ENCODE results near the gene SMCHD1. TPM values are rescaled to one million over a fixed set of nuclear protein-coding genes. Genes with fewer than 3 reads are reported as not detected.
"Not testable (repeated sequence)": the region's sequence is repeated elsewhere in the genome, so short reads cannot be mapped to it uniquely, and the experiment has no call there.

SMCHD1 gene
- total and polyA plus RNA-seq, 2 donors (not counting 1 experiment from before 2014, with no cell fraction given), result 54.2 to 380 TPM

GRCh38 chr18:2826581-2826980 is 171.1 kb downstream of the SMCHD1 start:
- H3K4me3 Mint-ChIP-seq, result no peak overlapping the region
- Histone ChIP-seq H4K20me1 (ENCODE audit: control insufficient read depth, insufficient read depth, low read length, poor library complexity, severe bottlenecking) (no peaks in the 10 kb centered on the region), H3K4me3 (ENCODE audit: control extremely low read depth in 1 of 5, extremely low read depth in 1 of 5, insufficient read depth in 1 of 5, low read depth in 2 of 5, low read length in 4 of 5) (no peak overlapping the region), H3K9me3 (ENCODE audit: control extremely low read depth in 1 of 3, control insufficient read depth in 2 of 3, insufficient read depth in 1 of 3, low read length in 2 of 3) (peaks cover 0 to 10% (median 0%) of the 10 kb centered on the region in 3 donors), H3K4me2 (replicated peaks; ENCODE audit: low read depth, low read length, poor library complexity, severe bottlenecking) (no peak overlapping the region), H2AFZ (ENCODE audit: insufficient read depth, low read depth, low read length, poor library complexity, severe bottlenecking) (no peak overlapping the region), H3K36me3 (replicated peaks in 1 of 2; ENCODE audit: control extremely low read depth in 1 of 2, control insufficient read depth in 1 of 2, extremely low read depth in 1 of 2, insufficient read depth in 2 of 2, low read length in 1 of 2) (no peaks in the 10 kb centered on the region), H3K79me2 (ENCODE audit: control insufficient read depth, insufficient read depth, low read length) (no peaks in the 10 kb centered on the region), H3K27ac (ENCODE audit: low read length in 2 of 2) (no peak overlapping the region), H3K27me3 (replicated peaks in 1 of 4; ENCODE audit: control extremely low read depth in 1 of 4, control insufficient read depth in 3 of 4, insufficient read depth in 4 of 4, low read length in 3 of 4) (no peaks in the 10 kb centered on the region), H3K9ac (ENCODE audit: low read length) (no peak overlapping the region), H3K4me1 (ENCODE audit: control insufficient read depth in 2 of 2, insufficient read depth in 2 of 2, low read length in 2 of 2) (no peaks in the 10 kb centered on the region)
- H3K4me1 Mint-ChIP-seq, result no peaks in the 10 kb centered on the region
- H3K27ac Mint-ChIP-seq, result no peak overlapping the region
- TF ChIP-seq, protein P1, sequence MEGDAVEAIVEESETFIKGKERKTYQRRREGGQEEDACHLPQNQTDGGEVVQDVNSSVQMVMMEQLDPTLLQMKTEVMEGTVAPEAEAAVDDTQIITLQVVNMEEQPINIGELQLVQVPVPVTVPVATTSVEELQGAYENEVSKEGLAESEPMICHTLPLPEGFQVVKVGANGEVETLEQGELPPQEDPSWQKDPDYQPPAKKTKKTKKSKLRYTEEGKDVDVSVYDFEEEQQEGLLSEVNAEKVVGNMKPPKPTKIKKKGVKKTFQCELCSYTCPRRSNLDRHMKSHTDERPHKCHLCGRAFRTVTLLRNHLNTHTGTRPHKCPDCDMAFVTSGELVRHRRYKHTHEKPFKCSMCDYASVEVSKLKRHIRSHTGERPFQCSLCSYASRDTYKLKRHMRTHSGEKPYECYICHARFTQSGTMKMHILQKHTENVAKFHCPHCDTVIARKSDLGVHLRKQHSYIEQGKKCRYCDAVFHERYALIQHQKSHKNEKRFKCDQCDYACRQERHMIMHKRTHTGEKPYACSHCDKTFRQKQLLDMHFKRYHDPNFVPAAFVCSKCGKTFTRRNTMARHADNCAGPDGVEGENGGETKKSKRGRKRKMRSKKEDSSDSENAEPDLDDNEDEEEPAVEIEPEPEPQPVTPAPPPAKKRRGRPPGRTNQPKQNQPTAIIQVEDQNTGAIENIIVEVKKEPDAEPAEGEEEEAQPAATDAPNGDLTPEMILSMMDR (IDR thresholded peaks at IDR 0.05), result no peak
- TF ChIP-seq EZH2 (IDR thresholded peaks at IDR 0.05; ENCODE audit: borderline replicate concordance, insufficient read depth, low read depth, low read length, poor library complexity, severe bottlenecking), result no peak
- DNase-seq (no peak), ATAC-seq (ENCODE audit: low read depth) (no peak)
- 91% methylated on average over 9 of the region's 10 CpGs for WGBS (ENCODE audit: insufficient coverage)
- peaks cover 2% of the 10 kb centered on the region for H3K9me3 Mint-ChIP-seq (ENCODE audit: insufficient read depth)
- no peaks in the 10 kb centered on the region for H3K27me3 Mint-ChIP-seq
- ChIA-PET POLR2A (no interaction called here), CTCF (no interaction called here)
- intact Hi-C loops (cut with micrococcal nuclease), result no loop called here

DNA sequence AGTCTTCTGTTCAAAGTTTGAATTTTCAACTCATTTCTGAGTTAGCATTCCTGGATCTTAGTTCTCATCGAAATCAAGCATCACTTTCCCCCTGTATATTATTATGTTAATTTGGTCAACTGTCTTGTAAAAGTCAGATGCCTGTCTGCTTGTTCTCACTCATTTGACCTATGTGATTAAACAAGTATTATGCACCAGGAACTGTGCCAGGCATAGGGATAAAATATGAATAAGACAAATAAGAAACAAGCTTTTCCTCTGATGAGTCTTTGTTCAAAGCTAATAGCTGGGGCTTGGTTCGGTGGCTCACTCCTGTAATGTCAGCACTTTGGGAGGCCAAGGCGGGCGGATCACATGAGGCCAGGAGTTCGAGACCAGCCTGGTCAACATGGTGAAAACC is 171.5 kb downstream of the SMCHD1 start:
- Histone ChIP-seq H3K9me3 (ENCODE audit: control extremely low read depth in 1 of 3, control insufficient read depth in 2 of 3, insufficient read depth in 1 of 3, low read length in 2 of 3) (peaks cover 0 to 10% (median 0%) of the 10 kb centered on the region in 3 donors), H3K9ac (ENCODE audit: low read length) (no peak overlapping the region), H3K4me2 (replicated peaks; ENCODE audit: low read depth, low read length, poor library complexity, severe bottlenecking) (no peak overlapping the region), H3K79me2 (ENCODE audit: control insufficient read depth, insufficient read depth, low read length) (no peaks in the 10 kb centered on the region), H3K27ac (ENCODE audit: low read length in 2 of 2) (no peak overlapping the region), H3K4me1 (ENCODE audit: control insufficient read depth in 2 of 2, insufficient read depth in 2 of 2, low read length in 2 of 2) (no peaks in the 10 kb centered on the region), H4K20me1 (ENCODE audit: control insufficient read depth, insufficient read depth, low read length, poor library complexity, severe bottlenecking) (no peaks in the 10 kb centered on the region), H3K27me3 (replicated peaks in 1 of 4; ENCODE audit: control extremely low read depth in 1 of 4, control insufficient read depth in 3 of 4, insufficient read depth in 4 of 4, low read length in 3 of 4) (no peaks in the 10 kb centered on the region), H3K36me3 (replicated peaks in 1 of 2; ENCODE audit: control extremely low read depth in 1 of 2, control insufficient read depth in 1 of 2, extremely low read depth in 1 of 2, insufficient read depth in 2 of 2, low read length in 1 of 2) (no peaks in the 10 kb centered on the region), H2AFZ (ENCODE audit: insufficient read depth, low read depth, low read length, poor library complexity, severe bottlenecking) (no peak overlapping the region), H3K4me3 (ENCODE audit: control extremely low read depth in 1 of 5, extremely low read depth in 1 of 5, insufficient read depth in 1 of 5, low read depth in 2 of 5, low read length in 4 of 5) (no peak overlapping the region)
- ChIA-PET POLR2A (no interaction called here), CTCF (no interaction called here)
- no peaks in the 10 kb centered on the region for H3K4me1 Mint-ChIP-seq
- no peak overlapping the region for H3K4me3 Mint-ChIP-seq
- TF ChIP-seq, protein P1 (IDR thresholded peaks at IDR 0.05), result no peak
- no peak for TF ChIP-seq EZH2 (IDR thresholded peaks at IDR 0.05; ENCODE audit: borderline replicate concordance, insufficient read depth, low read depth, low read length, poor library complexity, severe bottlenecking)
- no peaks in the 10 kb centered on the region for H3K27me3 Mint-ChIP-seq
- ATAC-seq (ENCODE audit: low read depth) (no peak), DNase-seq (no peak)
- 100% methylated on average over 2 of the region's 5 CpGs for WGBS (ENCODE audit: insufficient coverage)
- no peak overlapping the region for H3K27ac Mint-ChIP-seq
- peaks cover 2% of the 10 kb centered on the region for H3K9me3 Mint-ChIP-seq (ENCODE audit: insufficient read depth)
- intact Hi-C loops (cut with micrococcal nuclease), result no loop called here

- H3K9me3 ChIP-seq (ENCODE audit: control extremely low read depth in 1 of 3, control insufficient read depth in 2 of 3, insufficient read depth in 1 of 3, low read length in 2 of 3); H3K27ac ChIP-seq (ENCODE audit: low read length in 2 of 2); H3K27me3 Mint-ChIP-seq; H2AFZ ChIP-seq (ENCODE audit: insufficient read depth, low read depth, low read length, poor library complexity, severe bottlenecking); H3K27me3 ChIP-seq (replicated peaks in 1 of 4; ENCODE audit: control extremely low read depth in 1 of 4, control insufficient read depth in 3 of 4, insufficient read depth in 4 of 4, low read length in 3 of 4); H3K27ac Mint-ChIP-seq; ATAC-seq (ENCODE audit: low read depth); H4K20me1 ChIP-seq (ENCODE audit: control insufficient read depth, insufficient read depth, low read length, poor library complexity, severe bottlenecking); H3K9ac ChIP-seq (ENCODE audit: low read length); H3K4me3 ChIP-seq (ENCODE audit: control extremely low read depth in 1 of 5, extremely low read depth in 1 of 5, insufficient read depth in 1 of 5, low read depth in 2 of 5, low read length in 4 of 5); H3K36me3 ChIP-seq (replicated peaks in 1 of 2; ENCODE audit: control extremely low read depth in 1 of 2, control insufficient read depth in 1 of 2, extremely low read depth in 1 of 2, insufficient read depth in 2 of 2, low read length in 1 of 2); H3K4me2 ChIP-seq (replicated peaks; ENCODE audit: low read depth, low read length, poor library complexity, severe bottlenecking); H3K4me3 Mint-ChIP-seq; H3K9me3 Mint-ChIP-seq (ENCODE audit: insufficient read depth); CTCF ChIA-PET; H3K79me2 ChIP-seq (ENCODE audit: control insufficient read depth, insufficient read depth, low read length); H3K4me1 Mint-ChIP-seq; H3K4me1 ChIP-seq (ENCODE audit: control insufficient read depth in 2 of 2, insufficient read depth in 2 of 2, low read length in 2 of 2); POLR2A ChIA-PET; intact Hi-C loops (cut with micrococcal nuclease); DNase-seq: not testable (repeated sequence)
- 100% methylated on average over 1 of the region's 3 CpGs for WGBS (ENCODE audit: insufficient coverage)
Observed at GRCh38 chr18:2836118-2836517, 180.6 kb downstream of the SMCHD1 start.
